Fibroblast of pulmonary artery (primary cell): ENCODE measurements around the gene MYLK3.
A peak's percentile ranks its signal among the peaks of the same experiment; 100 is the strongest.

ENCODE experiments used
- DNase-seq: peaks from one replicate; pipeline ENCODE4 v3.0.0-alpha.2; 2010; ENCODE audit warnings: low read depth
- H3K4me3 ChIP-seq: replicated peaks from 2 replicates; pipeline ENCODE4 v1.5.1; 2011; ENCODE audit warnings: low read depth, mild to moderate bottlenecking, control low read depth, low read length, moderate library complexity
- CTCF ChIP-seq: IDR thresholded peaks from 2 replicates; pipeline ENCODE4 v1.5.1; 2011; ENCODE audit warnings: mild to moderate bottlenecking, control low read depth, low read length, inconsistent platforms; ENCODE audit errors: missing control alignments

The MYLK3 gene

GRCh38 chr16:46747777-46748651, at the start of gene MYLK3:
TSS of gene MYLK3 (minus strand) at chr16:46748344. CDS start at chr16:46748193, 151 bp downstream.
- DNase-seq: no peak
- H3K4me3 ChIP-seq: no peak within 1 kb of the TSS
- TF ChIP-seq CTCF: no peak

GRCh38 chr16:46797501-46797900, 49.4 kb upstream of the MYLK3 start:
- no peak overlapping the region for H3K4me3 ChIP-seq
- TF ChIP-seq CTCF: no peak
- DNase-seq: no peak

- DNase-seq: no peak
- H3K4me3 ChIP-seq: no peak overlapping the region
- TF ChIP-seq CTCF: no peak
These were observed 48.7 kb upstream of the MYLK3 start for GRCh38 chr16:46796764-46797269.

- no peak for TF ChIP-seq CTCF
- H3K4me3 ChIP-seq: no peak overlapping the region
- no peak for DNase-seq
These were observed 45.7 kb upstream of the MYLK3 start for GRCh38 chr16:46793841-46794240.

- no peak for TF ChIP-seq CTCF
- H3K4me3 ChIP-seq: peak overlapping the region; percentile 62
These were observed 42.6 kb upstream of the MYLK3 start for GRCh38 chr16:46790599-46791270.

GRCh38 chr16:46789499-46790414, 41.6 kb upstream of the MYLK3 start:
- H3K4me3 ChIP-seq: peak overlapping the region; percentile 62
- DNase-seq: peak; percentile 61
- no peak for TF ChIP-seq CTCF

More at GRCh38 chr16:46790599-46791270, 42.6 kb upstream of the MYLK3 start:
- DNase-seq: no peak
